ENCODE measurements around the gene CCDC191.

Gene CCDC191, protein sequence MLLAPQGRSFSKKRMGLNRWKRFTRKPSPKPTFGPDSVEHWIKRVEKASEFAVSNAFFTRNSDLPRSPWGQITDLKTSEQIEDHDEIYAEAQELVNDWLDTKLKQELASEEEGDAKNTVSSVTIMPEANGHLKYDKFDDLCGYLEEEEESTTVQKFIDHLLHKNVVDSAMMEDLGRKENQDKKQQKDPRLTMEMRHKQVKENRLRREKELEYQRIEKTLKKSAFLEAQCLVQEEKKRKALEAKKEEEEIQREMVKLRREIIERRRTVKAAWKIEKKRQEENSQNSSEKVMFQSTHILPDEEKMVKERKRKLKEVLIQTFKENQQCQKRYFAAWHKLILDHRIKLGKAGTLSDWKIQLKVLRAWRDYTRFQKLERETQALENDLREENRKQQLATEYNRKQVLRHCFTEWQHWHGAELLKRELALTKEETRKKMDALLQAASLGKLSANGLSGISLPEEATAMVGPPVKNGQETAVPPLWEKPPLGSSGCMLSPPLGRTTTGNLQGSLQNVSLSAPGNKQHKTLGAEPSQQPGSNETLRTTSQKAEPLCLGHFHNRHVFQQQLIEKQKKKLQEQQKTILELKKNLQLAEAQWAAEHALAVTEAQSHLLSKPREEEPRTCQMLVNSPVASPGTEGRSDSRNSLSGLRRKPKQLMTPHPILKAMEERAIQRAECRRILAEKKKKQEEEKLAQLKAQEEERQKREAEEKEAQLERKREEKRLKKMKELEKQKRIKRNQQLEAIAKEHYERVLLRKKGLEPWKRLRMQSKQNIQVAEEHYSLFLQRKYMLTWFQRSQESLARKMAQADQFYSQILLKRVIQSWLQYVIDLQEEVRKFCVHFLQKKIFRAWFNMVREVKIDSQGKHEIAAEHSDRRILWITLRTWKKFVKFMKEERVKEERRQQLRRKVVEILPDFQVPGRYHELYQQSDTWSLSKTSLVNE

GRCh38 chr3:114056130-114057010, at the start of gene CCDC191, which contains the start of gene QTRT2:
Gene CCDC191, minus strand, starts transcription at chr3:114056526. Its CDS starts 60 bp downstream, at chr3:114056466.
Gene QTRT2, plus strand, starts transcription at chr3:114056737. Its CDS starts 8,521 bp downstream, at chr3:114065258.
- peak; percentile 99 for DNase-seq

GRCh38 chr3:114104414-114104813, 48.1 kb upstream of the CCDC191 start:
- no peak for DNase-seq

DNA sequence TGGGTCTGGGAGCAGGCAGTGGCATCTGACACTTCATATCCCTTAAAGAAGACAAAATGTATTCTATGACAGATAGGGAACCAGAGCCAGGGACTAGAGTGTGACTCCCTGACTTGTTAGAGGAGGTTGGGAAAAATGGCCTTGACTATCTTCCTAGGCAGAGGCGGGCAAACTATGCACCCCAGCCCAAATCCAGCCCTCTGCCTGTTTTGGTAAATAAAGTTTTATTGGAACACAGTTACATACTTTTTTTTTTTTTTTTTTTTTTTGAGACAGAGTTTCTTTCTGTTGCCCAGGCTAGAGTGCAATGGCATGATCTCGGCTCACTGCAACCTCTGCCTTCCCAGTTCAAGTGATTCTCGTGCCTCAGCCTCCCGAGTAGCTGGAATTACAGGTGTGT, 47.5 kb upstream of the CCDC191 start:
- DNase-seq: no peak

- no peak for DNase-seq
Measured at GRCh38 chr3:114103181-114103580, 46.9 kb upstream of the CCDC191 start.

DNA sequence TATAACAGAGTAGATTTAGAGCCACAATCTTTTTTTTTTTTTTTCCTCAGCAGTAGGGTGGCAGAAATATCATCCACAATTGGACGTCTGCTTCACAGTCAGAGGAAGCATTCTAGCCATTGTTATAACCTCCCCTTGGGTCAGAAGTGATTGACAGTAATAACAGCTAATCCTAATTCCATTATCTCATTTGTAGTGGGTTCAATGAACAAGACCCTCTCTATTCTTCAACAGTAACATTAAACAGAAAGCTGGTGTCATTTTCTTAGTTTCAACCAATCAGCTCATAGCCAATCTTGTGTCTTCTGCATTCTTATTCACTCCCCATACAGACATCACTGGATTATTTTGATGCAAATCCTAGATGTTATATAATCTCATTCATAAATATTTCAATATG, 44.8 kb upstream of the CCDC191 start:
- DNase-seq: no peak

- DNase-seq: no peak
Measured at GRCh38 chr3:114095796-114096195, 39.5 kb upstream of the CCDC191 start.

DNA sequence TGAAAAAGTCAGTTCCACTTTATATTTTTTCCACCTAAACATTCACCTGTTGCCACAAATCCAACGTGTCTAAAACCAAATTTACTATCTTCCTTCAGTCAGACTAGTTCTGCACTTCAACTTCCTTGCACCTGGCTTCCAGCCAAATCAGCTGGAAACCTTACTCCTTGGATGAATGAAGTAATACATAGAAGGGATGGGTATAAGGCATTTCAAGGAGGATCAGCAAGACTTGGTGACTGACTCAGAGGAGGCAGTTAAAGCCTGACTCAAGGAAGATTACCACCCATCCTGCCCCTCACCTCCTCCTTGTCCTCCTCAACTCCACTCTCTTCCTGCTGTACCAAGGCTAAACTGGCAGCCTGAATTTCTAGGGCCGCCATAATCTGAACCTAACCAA, 37.3 kb upstream of the CCDC191 start:
- DNase-seq: peak; percentile 14

- DNase-seq: no peak
Measured at GRCh38 chr3:114093016-114093380, 36.7 kb upstream of the CCDC191 start.

DNA sequence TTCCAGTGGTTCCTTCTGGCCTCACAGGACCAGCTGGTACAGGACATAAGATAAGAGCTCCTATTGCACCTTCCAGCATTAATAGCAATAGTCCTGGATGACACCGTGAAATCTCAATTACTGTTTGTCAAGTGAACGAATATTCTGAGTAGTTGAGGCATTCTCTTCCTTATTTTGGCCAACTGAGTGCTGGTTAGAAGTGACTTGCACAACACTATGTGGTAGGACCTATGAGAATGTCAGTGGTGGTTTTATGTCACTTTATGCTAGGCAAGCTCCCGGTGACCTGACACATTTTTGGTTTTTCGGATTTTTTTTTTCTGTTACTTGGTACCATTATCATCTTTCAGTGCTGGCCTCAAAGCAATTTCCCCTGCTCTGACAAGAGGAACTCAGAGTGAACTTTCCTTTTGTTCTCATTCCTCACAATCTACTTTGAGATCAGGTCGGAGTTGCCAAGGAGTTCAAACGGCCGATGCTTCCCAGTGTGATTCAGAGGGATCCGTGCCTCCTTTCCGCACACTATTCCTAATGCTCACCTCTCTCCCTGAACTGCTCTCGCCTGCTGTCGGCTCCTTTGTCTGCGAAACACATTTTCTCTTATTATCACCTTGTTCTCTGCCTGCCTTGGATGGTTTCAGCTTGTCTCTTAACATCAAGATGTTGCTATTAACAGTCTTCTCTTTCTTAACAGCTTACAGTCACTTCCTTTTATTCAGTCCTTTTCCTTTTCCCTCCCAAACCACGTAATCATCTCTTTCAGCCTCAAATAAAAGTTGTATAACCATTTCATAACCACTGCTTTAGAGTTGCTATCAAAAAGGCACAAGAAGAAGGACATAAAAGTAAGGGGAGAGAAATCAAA, 36.1 kb upstream of the CCDC191 start:
- DNase-seq: no peak

DNA sequence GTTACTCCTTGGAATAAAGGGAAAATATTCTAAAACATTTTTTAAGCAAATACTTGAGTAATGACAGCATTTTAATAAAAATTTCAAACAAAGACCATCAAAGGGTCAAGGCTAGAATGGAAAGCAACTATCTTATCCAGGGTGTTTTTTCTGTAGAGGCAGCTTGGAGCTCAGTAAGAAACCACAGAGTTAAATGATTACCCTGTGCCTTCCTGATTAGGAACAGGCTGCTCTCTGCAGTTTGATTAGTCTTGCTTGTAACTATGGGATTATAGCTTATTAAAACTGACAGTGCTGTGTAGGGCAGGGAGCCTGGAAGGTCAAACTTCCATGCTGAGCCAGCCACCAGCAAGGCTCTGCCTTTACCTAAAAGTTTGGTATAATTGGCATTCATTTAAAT, 33.3 kb upstream of the CCDC191 start:
- no peak for DNase-seq

DNA sequence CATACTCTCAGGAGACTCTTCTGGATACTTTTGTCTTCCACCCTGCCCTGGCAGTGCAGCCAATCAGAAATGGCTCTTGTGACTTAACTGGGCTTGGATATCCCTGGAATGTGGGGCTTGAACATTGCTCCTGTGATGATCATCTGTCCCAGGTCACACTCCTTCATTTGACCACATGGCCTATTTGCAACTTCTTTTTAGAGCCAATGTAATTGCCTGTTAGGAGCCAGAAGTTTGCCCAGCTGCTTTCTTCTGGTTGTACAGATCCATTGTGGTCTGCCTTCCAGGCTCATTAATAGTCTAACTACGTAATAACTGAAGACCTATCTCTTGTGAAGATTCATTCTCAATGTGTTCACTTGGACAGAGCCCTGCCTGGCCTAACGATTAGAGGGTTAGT, 30.0 kb upstream of the CCDC191 start:
- DNase-seq: no peak

GRCh38 chr3:114083112-114083511, 26.8 kb upstream of the CCDC191 start:
- no peak for DNase-seq

GRCh38 chr3:114081037-114081436, 24.7 kb upstream of the CCDC191 start:
- no peak for DNase-seq

DNA sequence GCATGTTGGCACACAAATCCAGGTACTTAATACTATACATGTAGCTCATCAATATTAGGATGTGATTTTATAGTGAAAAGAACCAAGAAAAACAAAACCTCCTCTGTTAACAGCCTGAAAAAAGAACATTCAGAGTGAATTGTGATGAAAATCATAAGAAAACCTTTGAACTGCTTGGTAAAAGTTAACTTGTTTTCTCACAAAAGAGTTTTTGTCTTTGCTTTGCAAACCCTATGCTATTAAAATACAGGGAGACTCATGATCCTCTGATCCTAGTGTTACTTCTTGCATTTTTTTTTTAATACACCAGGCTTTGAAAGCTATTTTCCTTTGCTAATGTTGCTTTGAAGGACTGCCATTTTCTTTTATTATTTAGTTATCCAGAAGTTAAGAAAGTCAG, 23.9 kb upstream of the CCDC191 start:
- no peak for DNase-seq

- no peak for DNase-seq
Measured at GRCh38 chr3:114079761-114080160, 23.4 kb upstream of the CCDC191 start.

DNA sequence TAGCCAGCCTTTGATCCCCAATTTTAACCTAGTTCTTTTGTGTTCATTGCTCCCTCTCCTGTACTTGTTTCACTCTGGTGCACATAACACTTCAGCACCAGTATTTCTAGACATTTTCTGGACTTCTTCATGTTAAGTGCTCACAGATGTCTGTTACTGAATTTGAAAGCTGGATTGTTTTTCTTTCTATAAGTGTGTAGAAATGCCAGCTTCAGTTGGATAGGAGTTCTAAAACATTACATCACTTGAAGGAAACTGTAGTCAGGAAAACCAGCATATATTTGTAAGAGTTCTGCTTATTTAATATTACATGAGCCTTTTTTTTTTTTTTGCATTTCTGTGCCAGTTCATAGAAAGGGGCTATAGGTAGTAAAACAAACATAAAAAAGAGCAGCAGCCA, 21.8 kb upstream of the CCDC191 start:
- no peak for DNase-seq

- DNase-seq: no peak
Measured at GRCh38 chr3:114076711-114077110, 20.4 kb upstream of the CCDC191 start.

DNA sequence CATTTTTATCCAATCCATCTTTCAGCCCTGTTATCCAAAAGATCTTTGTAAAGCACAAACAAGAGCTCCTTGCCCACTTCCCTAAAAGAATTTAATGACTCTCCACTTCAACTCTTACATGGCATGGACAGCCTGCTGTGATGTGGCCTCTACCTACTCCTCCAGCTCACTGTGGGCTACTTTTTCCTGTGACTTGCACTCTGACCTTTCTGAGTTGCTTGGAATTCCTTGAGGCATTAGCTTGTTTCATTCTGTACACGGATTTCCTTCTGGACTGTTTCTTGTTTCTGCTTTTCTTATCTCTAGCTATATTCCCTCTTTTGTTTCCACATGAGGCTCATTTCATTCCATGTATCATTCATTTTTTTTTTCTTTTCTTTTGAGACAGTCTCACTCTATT, 15.5 kb upstream of the CCDC191 start:
- DNase-seq: no peak

GRCh38 chr3:114068336-114068735, 12.0 kb upstream of the CCDC191 start:
- DNase-seq: no peak

DNA sequence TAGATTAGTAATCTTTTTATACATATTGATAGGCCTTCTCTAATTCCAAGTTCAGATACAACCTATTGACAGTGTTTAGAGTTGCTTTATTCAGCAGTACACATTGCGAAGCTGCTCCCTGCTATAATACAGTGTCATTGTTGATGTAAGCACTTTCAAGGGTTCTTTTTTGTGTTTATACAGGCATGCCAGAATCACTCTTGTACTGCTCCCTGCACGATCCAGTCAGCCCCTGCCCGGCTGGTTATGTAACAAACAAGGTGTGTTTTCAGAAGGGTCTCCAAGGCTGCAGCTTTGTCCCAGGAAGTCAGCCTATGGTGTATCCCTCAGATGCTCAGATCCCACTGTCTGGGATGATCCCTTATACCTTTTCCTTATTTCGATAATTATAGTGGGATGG, 11.5 kb upstream of the CCDC191 start:
- no peak for DNase-seq

- no peak for DNase-seq
Measured at GRCh38 chr3:114060906-114061655, 4.8 kb upstream of the CCDC191 start.

All from NCI-H2029 (cell line).